HepG2 (cell line): ENCODE measurements around the gene GLE1. TPM values are rescaled to one million over a fixed set of nuclear protein-coding genes. Genes with fewer than 3 reads are reported as not detected.

Experiments
- ELF1 ChIP-seq: sonication (generic); formaldehyde crosslinking; IDR thresholded peaks from 2 replicates; pipeline ENCODE4 v1.4.0; 2020; ENCODE audit warnings: missing genetic modification reagents
- GTF3A ChIP-seq: sonication (generic); formaldehyde crosslinking; conservative IDR thresholded peaks from 2 replicates; pipeline ENCODE4 v1.4.0; 2020; ENCODE audit warnings: mild to moderate bottlenecking, missing genetic modification reagents
- HMG20A ChIP-seq: IDR thresholded peaks from 2 replicates; pipeline ENCODE4 v1.6.1; 2016; ENCODE audit warnings: borderline replicate concordance
- HMGA1 ChIP-seq: sonication (generic); formaldehyde crosslinking; conservative IDR thresholded peaks from 2 replicates; pipeline ENCODE4 v1.4.0; 2020; ENCODE audit warnings: missing genetic modification reagents
- HNRNPL ChIP-seq: fragments of 200-400 bp; formaldehyde crosslinking; IDR thresholded peaks from 2 replicates; pipeline ENCODE4 v1.6.1; 2017; ENCODE audit warnings: mild to moderate bottlenecking, low read depth, low read length
- HNRNPUL1 ChIP-seq: fragments of 200-400 bp; formaldehyde crosslinking; IDR thresholded peaks from 2 replicates; pipeline ENCODE4 v1.6.1; 2017; ENCODE audit warnings: low read depth, mild to moderate bottlenecking, low read length, moderate library complexity
- KDM3A ChIP-seq: IDR thresholded peaks from 2 replicates; pipeline ENCODE4 v1.6.1; 2018; ENCODE audit warnings: low read depth, missing compliant biosample characterization
- MAZ ChIP-seq, 2 experiments: sonication (generic) in 1 of 2; formaldehyde crosslinking in 1 of 2; IDR thresholded peaks; 2 replicates each; pipeline versions ENCODE4 v1.5.0 to v1.6.1; 2012 to 2020; ENCODE audit warnings: low read depth in 2 of 2, mild to moderate bottlenecking in 2 of 2, borderline replicate concordance in 1 of 2, improper control_type of control experiment in 1 of 2, low read length in 1 of 2, missing genetic modification reagents in 1 of 2, moderate library complexity in 1 of 2
- MEIS1 ChIP-seq: sonication (generic); formaldehyde crosslinking; IDR thresholded peaks from 2 replicates; pipeline ENCODE4 v1.9.0; 2021; ENCODE audit warnings: mild to moderate bottlenecking, missing genetic modification reagents, moderate library complexity, borderline replicate concordance
- MLX ChIP-seq: IDR thresholded peaks from 2 replicates; pipeline ENCODE4 v1.6.1; 2016
- NFIC ChIP-seq: IDR thresholded peaks from 2 replicates; pipeline ENCODE4 v1.6.1; 2012; ENCODE audit warnings: mild to moderate bottlenecking, low read length, inconsistent platforms
- PHF8 ChIP-seq: sonication (generic); formaldehyde crosslinking; IDR thresholded peaks from 2 replicates; pipeline ENCODE4 v1.5.0; 2020; ENCODE audit warnings: missing genetic modification reagents
- SMAD3 ChIP-seq: sonication (generic); formaldehyde crosslinking; IDR thresholded peaks from 2 replicates; pipeline ENCODE4 v1.4.0; 2020; ENCODE audit warnings: missing genetic modification reagents
- SRF ChIP-seq: IDR thresholded peaks from 2 replicates; pipeline ENCODE4 v1.6.1; 2011; ENCODE audit warnings: mild to moderate bottlenecking, low read depth, low read length, moderate library complexity
- TFDP1 ChIP-seq: IDR thresholded peaks from 2 replicates; pipeline ENCODE4 v1.6.1; 2016; ENCODE audit warnings: missing compliant biosample characterization, missing genetic modification reagents, borderline replicate concordance
- ZBTB49 ChIP-seq: sonication (generic); formaldehyde crosslinking; IDR thresholded peaks from 2 replicates; pipeline ENCODE4 v1.4.0; 2020; ENCODE audit warnings: missing genetic modification reagents, borderline replicate concordance
- ZNF335 ChIP-seq: sonication (generic); formaldehyde crosslinking; IDR thresholded peaks from 2 replicates; pipeline ENCODE4 v1.4.0; 2020; ENCODE audit warnings: missing genetic modification reagents
- ZNF619 ChIP-seq: sonication (generic); formaldehyde crosslinking; IDR thresholded peaks from 2 replicates; pipeline ENCODE4 v1.4.0; 2020; ENCODE audit warnings: mild to moderate bottlenecking, missing genetic modification reagents
- ZNF652 ChIP-seq: IDR thresholded peaks from 2 replicates; pipeline ENCODE4 v1.6.1; 2016; ENCODE audit warnings: low read depth, borderline replicate concordance
- ZNF703 ChIP-seq: sonication (generic); formaldehyde crosslinking; IDR thresholded peaks from 2 replicates; pipeline ENCODE4 v1.5.1; 2020; ENCODE audit warnings: missing genetic modification reagents, mild to moderate bottlenecking, moderate library complexity, borderline replicate concordance
- ZNF772 ChIP-seq: sonication (generic); formaldehyde crosslinking; IDR thresholded peaks from 2 replicates; pipeline ENCODE4 v1.5.0; 2020; ENCODE audit warnings: mild to moderate bottlenecking, missing genetic modification reagents
- polyA plus RNA-seq, 8 experiments: library from polyadenylated mRNA; depleted of rRNA in 3 of 8; stranded (reverse) in 7 of 8; unstranded in 1 of 8; fragments of >200 nt; fragmentation: Illumina TruSeq in 4 of 8; extraction: Trizol in 4 of 8; gene quantifications; 2 replicates each; pipeline versions ENCODE4 v1.2.1 to v1.2.3, GENCODE V29; 2011 to 2016; ENCODE audit warnings: low read depth in 4 of 8, missing spikeins in 1 of 8, mixed read lengths in 1 of 8; ENCODE audit not compliant: insufficient read depth in 1 of 8
- total RNA-seq, 5 experiments: library from RNA; depleted of rRNA; stranded (reverse); fragments of >200 nt; fragmentation: Illumina TruSeq; extraction: Trizol; gene quantifications; 2 replicates each; pipeline ENCODE4 v1.2.3, GENCODE V29; 2016; ENCODE audit warnings: low read depth in 1 of 5
- TF ChIP-seq, protein P1 (sequence below): sonication (generic); formaldehyde crosslinking; IDR thresholded peaks from 2 replicates; pipeline ENCODE4 v1.8.0; 2022; ENCODE audit warnings: missing genetic modification reagents, mild to moderate bottlenecking, moderate library complexity, borderline replicate concordance

The GLE1 gene
- total and polyA plus RNA-seq, 2 of the 13 experiments (the other 11 are each of a cell fraction or from before 2014, with no cell fraction given) = 14.7 to 28.8 TPM

DNA sequence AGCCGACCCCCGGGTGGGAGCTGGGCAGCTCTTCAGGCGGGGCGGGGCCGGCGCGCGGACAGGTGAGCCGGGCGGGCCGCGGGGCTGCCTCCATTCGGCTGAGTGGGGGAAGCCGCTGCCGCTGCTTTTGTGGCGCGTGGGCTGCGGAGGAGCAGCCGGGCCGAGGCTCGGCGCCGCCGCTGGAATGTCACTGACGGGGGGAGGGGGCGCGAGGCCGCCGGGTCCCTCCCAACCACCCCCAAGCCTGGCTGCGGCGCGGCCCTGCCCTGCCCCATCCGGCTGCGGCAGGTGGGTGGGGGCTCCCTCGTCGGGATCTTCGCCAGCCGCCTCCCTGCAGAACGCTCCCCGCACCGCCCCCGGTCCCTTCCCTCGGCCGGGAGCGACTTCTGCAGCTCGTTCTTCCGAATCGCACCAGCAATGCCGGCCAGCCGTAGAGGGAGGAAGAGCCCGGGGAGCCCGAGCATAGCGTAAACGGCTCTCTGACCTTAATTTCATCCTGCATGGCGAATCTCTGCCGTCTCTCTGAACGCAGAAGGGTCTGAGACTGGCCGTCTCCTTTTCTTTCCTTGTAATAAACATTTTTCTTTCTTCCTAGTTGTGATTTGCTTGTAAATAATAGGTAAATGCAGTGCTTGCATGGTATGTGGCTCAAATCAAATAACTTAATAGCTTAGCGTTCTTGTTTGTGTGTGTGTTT lies 48.4 kb downstream of the GLE1 start (continued):
- no peak for TF ChIP-seq ZBTB49 (CRISPR knock-in tag)
- no peak for TF ChIP-seq ZNF703 (CRISPR knock-in tag)
- TF ChIP-seq KDM3A (CRISPR knock-in tag) = no peak
- no peak for TF ChIP-seq MLX (CRISPR knock-in tag)
- TF ChIP-seq ELF1 = no peak
- no peak for TF ChIP-seq MEIS1
- no peak for TF ChIP-seq ZNF652 (CRISPR knock-in tag)
- TF ChIP-seq, protein P1, sequence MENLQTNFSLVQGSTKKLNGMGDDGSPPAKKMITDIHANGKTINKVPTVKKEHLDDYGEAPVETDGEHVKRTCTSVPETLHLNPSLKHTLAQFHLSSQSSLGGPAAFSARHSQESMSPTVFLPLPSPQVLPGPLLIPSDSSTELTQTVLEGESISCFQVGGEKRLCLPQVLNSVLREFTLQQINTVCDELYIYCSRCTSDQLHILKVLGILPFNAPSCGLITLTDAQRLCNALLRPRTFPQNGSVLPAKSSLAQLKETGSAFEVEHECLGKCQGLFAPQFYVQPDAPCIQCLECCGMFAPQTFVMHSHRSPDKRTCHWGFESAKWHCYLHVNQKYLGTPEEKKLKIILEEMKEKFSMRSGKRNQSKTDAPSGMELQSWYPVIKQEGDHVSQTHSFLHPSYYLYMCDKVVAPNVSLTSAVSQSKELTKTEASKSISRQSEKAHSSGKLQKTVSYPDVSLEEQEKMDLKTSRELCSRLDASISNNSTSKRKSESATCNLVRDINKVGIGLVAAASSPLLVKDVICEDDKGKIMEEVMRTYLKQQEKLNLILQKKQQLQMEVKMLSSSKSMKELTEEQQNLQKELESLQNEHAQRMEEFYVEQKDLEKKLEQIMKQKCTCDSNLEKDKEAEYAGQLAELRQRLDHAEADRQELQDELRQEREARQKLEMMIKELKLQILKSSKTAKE (CRISPR knock-in tag) = no peak
- no peak for TF ChIP-seq NFIC
- no peak for TF ChIP-seq HMG20A (CRISPR knock-in tag)
- no peak for TF ChIP-seq ZNF619 (CRISPR knock-in tag)
- no peak for TF ChIP-seq SMAD3 (CRISPR knock-in tag)
- TF ChIP-seq HMGA1 (CRISPR knock-in tag) = no peak
- TF ChIP-seq GTF3A (CRISPR knock-in tag) = no peak
- no peak for TF ChIP-seq SRF
- TF ChIP-seq HNRNPUL1 = no peak
- no peak; the same call in 1 of the 2 replicates for TF ChIP-seq MAZ (IDR thresholded peaks at IDR 0.05; ENCODE audit: borderline replicate concordance, low read depth, low read length)
- no peak for TF ChIP-seq MAZ (CRISPR knock-in tag; IDR thresholded peaks at IDR 0.05; ENCODE audit: low read depth)
- no peak for TF ChIP-seq TFDP1 (CRISPR knock-in tag)
- peak; percentile 7; the same call in 1 of the 2 replicates for TF ChIP-seq PHF8 (CRISPR knock-in tag)
- TF ChIP-seq ZNF335 (CRISPR knock-in tag) = no peak
- no peak for TF ChIP-seq HNRNPL
- no peak for TF ChIP-seq ZNF772
